Esophagus squamous epithelium (tissue), 5 donors: ENCODE measurements around the gene CERKL. TPM values are rescaled to one million over a fixed set of nuclear protein-coding genes. Genes with fewer than 3 reads are reported as not detected.

Experiments
- DNase-seq: peaks from one replicate; lab custom pipeline; 2025; lab: John Stamatoyannopoulos, UW
- H3K27ac ChIP-seq, 4 donors: fragments of 200-600 bp; sonication (generic); one replicate each; pipeline ENCODE4 v1.5.1; 2016 to 2019; ENCODE audit warnings: mild to moderate bottlenecking in 1 of 4
- H3K27me3 ChIP-seq, 4 donors: fragments of 200-600 bp; sonication (generic); 1 replicate in 3 of 4; 2 replicates in 1 of 4; pipeline versions ENCODE4 v1.5.1 to v1.6.0; 2017 to 2021; ENCODE audit warnings: antibody characterized with exemption in 1 of 4
- H3K36me3 ChIP-seq, 3 donors: fragments of 200-600 bp; sonication (generic); one replicate each; pipeline ENCODE4 v1.5.1; 2016 to 2019
- H3K4me1 ChIP-seq, 3 donors: fragments of 200-600 bp; sonication (generic); one replicate each; pipeline ENCODE4 v1.5.1; 2017 to 2019
- H3K4me3 ChIP-seq, 4 donors: fragments of 200-600 bp; sonication (generic); 1 replicate in 3 of 4; 2 replicates in 1 of 4; pipeline ENCODE4 v1.5.1; 2016 to 2019; ENCODE audit warnings: mild to moderate bottlenecking in 2 of 4, moderate library complexity in 1 of 4
- H3K9me3 ChIP-seq, 3 donors: fragments of 200-600 bp; sonication (generic); one replicate each; pipeline ENCODE4 v1.5.1; 2016 to 2019
- CTCF ChIP-seq, 6 experiments: fragments of 450-650 bp in 4 of 6; fragments of 200-600 bp in 2 of 6; sonication (generic) in 2 of 6; IDR thresholded peaks; one replicate each; pipeline ENCODE4 v1.5.1; 2016 to 2019; ENCODE audit warnings: antibody characterized with exemption in 6 of 6, mild to moderate bottlenecking in 4 of 6, moderate library complexity in 4 of 6
- POLR2A ChIP-seq, 4 donors: fragments of 450-650 bp; IDR thresholded peaks; one replicate each; pipeline ENCODE4 v1.6.1; 2017; ENCODE audit warnings: antibody characterized with exemption in 4 of 4, mild to moderate bottlenecking in 4 of 4, moderate library complexity in 3 of 4
- WGBS, 2 donors: methylation state at CpG; one replicate each; pipeline ENCODE4 v1.1.5; 2018; 5-methylcytosine and 5-hydroxymethylcytosine counted together
- intact Hi-C: fragments of 100-400 bp; cut with DNase I; formaldehyde crosslinking; loops from one replicate; pipeline ENCODE4 v1.15.0; 2022
- total RNA-seq, 4 donors: library from RNA; depleted of rRNA; stranded (reverse); fragments of >200 nt; gene quantifications; one replicate each; pipeline ENCODE4 v1.1.0, GENCODE V29; 2016
- donor health status: DM: yes; HTN: yes; CAD: no.

Gene CERKL
- total RNA-seq, 4 donors from 2014 or later = 0.15 TPM; not detected in 3

- TF ChIP-seq CTCF (IDR thresholded peaks at IDR 0.05) = no peak
- Histone ChIP-seq H3K9me3 (peaks cover 0 to 4% (median 0%) of the 10 kb centered on the region in 3 donors), H3K4me1 (peaks cover 15 to 41% (median 15%) of the 10 kb centered on the region in 3 donors), H3K27me3 (peaks cover 31 to 97% (median 58%) of the 10 kb centered on the region in 4 donors), H3K4me3 (peak within 1 kb of the TSS in 1 of 4 donors; percentile 46), H3K36me3 (no peaks in the 10 kb centered on the region), H3K27ac (no peak within 1 kb of the TSS)
- intact Hi-C loops = no loop called here
- DNase-seq = no peak
- WGBS, 2 donors = 4 to 7% methylated on average over 15 to 24 of the region's 45 CpGs
Observed at GRCh38 chr2:181680055-181680936, 23.4 kb upstream of the CERKL start, which contains the start of gene NEUROD1. Gene NEUROD1, minus strand, starts transcription at chr2:181680517. Its CDS starts 1,657 bp downstream, at chr2:181678860.

- 3 to 13% methylated on average over 15 to 18 of the region's 20 CpGs for WGBS, 2 donors
- DNase-seq = no peak
- Histone ChIP-seq H3K27ac (no peak overlapping the region), H3K9me3 (peaks cover 0 to 4% (median 0%) of the 10 kb centered on the region in 3 donors), H3K27me3 (peaks cover 30 to 96% (median 50%) of the 10 kb centered on the region in 4 donors), H3K4me3 (no peak overlapping the region), H3K36me3 (no peaks in the 10 kb centered on the region), H3K4me1 (peaks cover 15 to 40% (median 15%) of the 10 kb centered on the region in 3 donors)
- no peak for TF ChIP-seq POLR2A (IDR thresholded peaks at IDR 0.05)
- TF ChIP-seq CTCF (IDR thresholded peaks at IDR 0.05) = no peak
- intact Hi-C loops = no loop called here
Observed at GRCh38 chr2:181679544-181679979, 22.7 kb upstream of the CERKL start.

GRCh38 chr2:181678861-181679543, 22.1 kb upstream of the CERKL start:
- DNase-seq = no peak
- Histone ChIP-seq H3K4me3 (no peak overlapping the region), H3K9me3 (peaks cover 0 to 4% (median 0%) of the 10 kb centered on the region in 3 donors), H3K27ac (no peak overlapping the region), H3K27me3 (peaks cover 25 to 95% (median 47%) of the 10 kb centered on the region in 4 donors), H3K36me3 (no peaks in the 10 kb centered on the region), H3K4me1 (peaks cover 11 to 35% (median 15%) of the 10 kb centered on the region in 3 donors)
- intact Hi-C loops = no loop called here
- TF ChIP-seq CTCF (IDR thresholded peaks at IDR 0.05) (no peak), POLR2A (IDR thresholded peaks at IDR 0.05) (no peak)
- 13 to 19% methylated on average over 17 to 18 of the region's 18 CpGs for WGBS, 2 donors

- intact Hi-C loops = no loop called here
- Histone ChIP-seq H3K27me3 (peaks cover 16 to 89% (median 39%) of the 10 kb centered on the region in 4 donors), H3K36me3 (no peaks in the 10 kb centered on the region), H3K9me3 (peaks cover 0 to 4% (median 0%) of the 10 kb centered on the region in 3 donors), H3K27ac (no peak overlapping the region), H3K4me1 (peaks cover 1 to 25% (median 8%) of the 10 kb centered on the region in 3 donors), H3K4me3 (no peak overlapping the region)
- no peak for TF ChIP-seq POLR2A (IDR thresholded peaks at IDR 0.05)
- no peak for TF ChIP-seq CTCF (IDR thresholded peaks at IDR 0.05)
- 12 to 20% methylated on average over 27 to 40 of the region's 41 CpGs for WGBS, 2 donors
- DNase-seq = no peak
Observed at GRCh38 chr2:181677912-181678586, 21.1 kb upstream of the CERKL start.
